Sigmoid colon (tissue), 4 donors: ENCODE measurements around the gene POC1B.

ENCODE experiments used
- EP300 ChIP-seq, 4 donors: sonication (generic); formaldehyde crosslinking; IDR thresholded peaks; one replicate each; pipeline ENCODE4 v1.6.1; 2017; ENCODE audit warnings: antibody characterized with exemption in 4 of 4
- POLR2A ChIP-seq, 2 donors: fragments of 450-650 bp; IDR thresholded peaks; one replicate each; pipeline ENCODE4 v1.6.1; 2016; ENCODE audit warnings: antibody characterized with exemption in 2 of 2, mild to moderate bottlenecking in 2 of 2, moderate library complexity in 2 of 2
- POLR2AphosphoS5 ChIP-seq, 4 donors: sonication (generic); formaldehyde crosslinking; IDR thresholded peaks; one replicate each; pipeline ENCODE4 v1.6.1; 2017; ENCODE audit warnings: antibody characterized with exemption in 4 of 4
- TF ChIP-seq, protein P1 (sequence below), 4 experiments: fragments of 450-650 bp in 3 of 4; fragments of 200-600 bp in 1 of 4; IDR thresholded peaks; one replicate each; pipeline ENCODE4 v1.5.1; 2016 to 2019; ENCODE audit warnings: antibody characterized with exemption in 4 of 4, mild to moderate bottlenecking in 3 of 4, moderate library complexity in 2 of 4

DNA sequence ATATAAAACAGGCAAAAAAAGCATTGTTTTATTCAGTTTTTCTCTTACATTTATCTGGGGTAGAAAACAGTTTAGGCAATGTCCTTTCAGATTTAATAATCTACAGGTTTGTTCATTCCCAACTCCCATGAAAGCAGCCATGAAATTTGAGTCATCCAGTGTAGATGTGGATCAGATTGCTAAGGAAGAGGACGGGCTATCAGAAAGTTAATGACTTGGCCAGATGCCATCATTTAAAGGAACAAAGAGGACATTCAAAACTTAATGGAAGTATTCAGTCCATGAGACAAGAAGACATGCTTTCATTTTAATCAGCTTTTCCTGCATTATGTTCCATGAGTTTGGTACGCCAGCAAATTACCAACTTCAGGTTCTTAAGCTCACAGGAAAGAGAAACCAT is 31.1 kb upstream of the POC1B start:
- TF ChIP-seq, protein P1, sequence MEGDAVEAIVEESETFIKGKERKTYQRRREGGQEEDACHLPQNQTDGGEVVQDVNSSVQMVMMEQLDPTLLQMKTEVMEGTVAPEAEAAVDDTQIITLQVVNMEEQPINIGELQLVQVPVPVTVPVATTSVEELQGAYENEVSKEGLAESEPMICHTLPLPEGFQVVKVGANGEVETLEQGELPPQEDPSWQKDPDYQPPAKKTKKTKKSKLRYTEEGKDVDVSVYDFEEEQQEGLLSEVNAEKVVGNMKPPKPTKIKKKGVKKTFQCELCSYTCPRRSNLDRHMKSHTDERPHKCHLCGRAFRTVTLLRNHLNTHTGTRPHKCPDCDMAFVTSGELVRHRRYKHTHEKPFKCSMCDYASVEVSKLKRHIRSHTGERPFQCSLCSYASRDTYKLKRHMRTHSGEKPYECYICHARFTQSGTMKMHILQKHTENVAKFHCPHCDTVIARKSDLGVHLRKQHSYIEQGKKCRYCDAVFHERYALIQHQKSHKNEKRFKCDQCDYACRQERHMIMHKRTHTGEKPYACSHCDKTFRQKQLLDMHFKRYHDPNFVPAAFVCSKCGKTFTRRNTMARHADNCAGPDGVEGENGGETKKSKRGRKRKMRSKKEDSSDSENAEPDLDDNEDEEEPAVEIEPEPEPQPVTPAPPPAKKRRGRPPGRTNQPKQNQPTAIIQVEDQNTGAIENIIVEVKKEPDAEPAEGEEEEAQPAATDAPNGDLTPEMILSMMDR (IDR thresholded peaks at IDR 0.05) = no peak
- no peak for TF ChIP-seq POLR2A (IDR thresholded peaks at IDR 0.05)
- TF ChIP-seq POLR2AphosphoS5 (IDR thresholded peaks at IDR 0.05) = no peak
- no peak for TF ChIP-seq EP300 (IDR thresholded peaks at IDR 0.05)
